Measurements from ENCODE around the gene HARBI1. TPM values are rescaled to one million over a fixed set of nuclear protein-coding genes. Genes with fewer than 3 reads are reported as not detected.

The HARBI1 gene
- total and polyA plus RNA-seq, 2 of the 4 experiments (the other 2 are of a cell fraction): 2.7 to 5.2 TPM

GRCh38 chr11:46617972-46618314 is 916 bp upstream of the HARBI1 start:
- H2AK9ac ChIP-seq (replicated peaks; ENCODE audit: low read depth, low read length, poor library complexity): peak overlapping the region; percentile 90
- peak overlapping the region; percentile 6 for H2BK5ac ChIP-seq (ENCODE audit: low read depth, low read length, poor library complexity, severe bottlenecking)
- peak overlapping the region; percentile 83; the same call in 1 of the 2 replicates for H2AK5ac ChIP-seq (ENCODE audit: low read depth, low read length)
- H3K56ac ChIP-seq (ENCODE audit: extremely low read depth, insufficient read depth, low read length): 0 out of 2 replicates have a peak overlapping the region, but pooled peaks have one; percentile 51
- H3K9me3 ChIP-seq (ENCODE audit: control insufficient read depth, insufficient read depth, low read length): no peaks in the 10 kb centered on the region
- no peak overlapping the region for H2BK20ac ChIP-seq (ENCODE audit: low read depth, low read length)
- H3K23ac ChIP-seq (ENCODE audit: low read depth, low read length): peak overlapping the region; percentile 79; the same call in 1 of the 2 replicates
- peaks cover 3% of the 10 kb centered on the region; the same call in 1 of the 2 replicates for H3K36me3 ChIP-seq (ENCODE audit: control insufficient read depth, insufficient read depth, low read length)
- 0 out of 2 replicates have a peak overlapping the region, but pooled peaks have one; percentile 33 for H4K91ac ChIP-seq (ENCODE audit: insufficient read depth, low read depth, low read length)
- peak overlapping the region; percentile 95 to 98 for H4K8ac ChIP-seq (ENCODE audit: low read depth in 2 of 2, low read length in 2 of 2)
- peak overlapping the region; percentile 3 for H4K5ac ChIP-seq (ENCODE audit: low read depth, low read length)
- peak overlapping the region; percentile 98 for H3K4me2 ChIP-seq (ENCODE audit: low read depth, low read length)
- no peak overlapping the region for H2BK15ac ChIP-seq (ENCODE audit: low read depth, low read length)
- peaks cover 6% of the 10 kb centered on the region; the same call in 1 of the 2 replicates for H3K9me1 ChIP-seq (ENCODE audit: insufficient read depth, low read length)
- H3K4me3 ChIP-seq (ENCODE audit: insufficient read depth, low read depth, low read length): peak overlapping the region; percentile 90
- DNase-seq (no peak), ATAC-seq (ENCODE audit: low read depth) (no peak)
- H3K9ac ChIP-seq (ENCODE audit: low read depth, low read length): peak overlapping the region; percentile 91
- intact Hi-C loops (cut with micrococcal nuclease): loop anchor here (1.0 kb wide), 1 partner anchor 229 kb away; no protein-coding TSS in a partner anchor
- H3K27me3 ChIP-seq (ENCODE audit: control insufficient read depth, insufficient read depth, low read length): no peaks in the 10 kb centered on the region
- ChIA-PET POLR2A (ENCODE audit: unreplicated experiment) (no interaction called here), CTCF (interaction anchor here (0.6 to 1.3 kb wide), 6 partner anchors 10 to 229 kb away, joined by 3 to 6 read pairs (median 3); no protein-coding TSS in a partner anchor)
- no CpG with 5 or more reads among the region's 9 CpGs for WGBS, 2 experiments (ENCODE audit: extremely low coverage in 2 of 2, insufficient read length in 1 of 2)
- in situ Hi-C loops (cut with MboI; ENCODE audit: low sequenced_read_pairs): no loop called here
- H3K14ac ChIP-seq (replicated peaks; ENCODE audit: low read depth, low read length): peak overlapping the region; percentile 97
- no peak overlapping the region for H2BK120ac ChIP-seq (ENCODE audit: low read depth, low read length)
- H3K4me1 ChIP-seq (ENCODE audit: control insufficient read depth, insufficient read depth, low read length): peaks cover 5% of the 10 kb centered on the region; the same call in 1 of the 2 replicates
- H3K79me1 ChIP-seq (ENCODE audit: low read depth in 1 of 2, low read length in 2 of 2): peaks cover 16 to 47% of the 10 kb centered on the region in 2 experiments
- dilution Hi-C loops (cut with HindIII; ENCODE audit: low sequenced_read_pairs, unreplicated experiment): no loop called here
- peak overlapping the region; percentile 82 for H3K27ac ChIP-seq (ENCODE audit: insufficient read depth, low read length)
- no peaks in the 10 kb centered on the region for H4K20me1 ChIP-seq (ENCODE audit: insufficient read depth, low read length)
- TF ChIP-seq RCOR1 (IDR thresholded peaks at IDR 0.05; ENCODE audit: insufficient replicate concordance, low read length) (no peak), BHLHE40 (IDR thresholded peaks at IDR 0.05; ENCODE audit: low read depth, low read length) (no peak), CHD1 (IDR thresholded peaks at IDR 0.05; ENCODE audit: low read depth, low read length) (no peak), RAD21 (IDR thresholded peaks at IDR 0.05; ENCODE audit: low read length) (no peak), RFX5 (IDR thresholded peaks at IDR 0.05; ENCODE audit: low read depth, low read length) (no peak), NFE2L2 (IDR thresholded peaks at IDR 0.05; ENCODE audit: low read depth, low read length) (no peak), CEBPB (IDR thresholded peaks at IDR 0.05; ENCODE audit: low read depth, low read length) (no peak), MAFK (IDR thresholded peaks at IDR 0.05; ENCODE audit: low read depth, low read length) (no peak), FOS (IDR thresholded peaks at IDR 0.05; ENCODE audit: low read depth, low read length) (no peak), USF2 (IDR thresholded peaks at IDR 0.05; ENCODE audit: low read depth, low read length) (no peak), CTCF (conservative IDR thresholded peaks at IDR 0.05; ENCODE audit: low read depth, low read length) (no peak), SMC3 (IDR thresholded peaks at IDR 0.05; ENCODE audit: low read depth, low read length) (no peak), POLR2A (IDR thresholded peaks at IDR 0.05; ENCODE audit: low read depth, low read length) (no peak)
- H3K4ac ChIP-seq (ENCODE audit: low read depth, low read length): peak overlapping the region; percentile 69
- no TSS peak for BruUV-seq (replicated peaks)
- H2AFZ ChIP-seq (replicated peaks; ENCODE audit: low read length, poor library complexity): peak overlapping the region; percentile 97
- H3K18ac ChIP-seq (ENCODE audit: low read depth, low read length): no peak overlapping the region

All from IMR-90 (cell line).